SIG-M5 (cell line): ENCODE results near the gene ZNF519.

ENCODE experiments used
- DNase-seq: peaks from one replicate; lab custom pipeline; 2025; lab: John Stamatoyannopoulos, UW

The ZNF519 gene

DNA sequence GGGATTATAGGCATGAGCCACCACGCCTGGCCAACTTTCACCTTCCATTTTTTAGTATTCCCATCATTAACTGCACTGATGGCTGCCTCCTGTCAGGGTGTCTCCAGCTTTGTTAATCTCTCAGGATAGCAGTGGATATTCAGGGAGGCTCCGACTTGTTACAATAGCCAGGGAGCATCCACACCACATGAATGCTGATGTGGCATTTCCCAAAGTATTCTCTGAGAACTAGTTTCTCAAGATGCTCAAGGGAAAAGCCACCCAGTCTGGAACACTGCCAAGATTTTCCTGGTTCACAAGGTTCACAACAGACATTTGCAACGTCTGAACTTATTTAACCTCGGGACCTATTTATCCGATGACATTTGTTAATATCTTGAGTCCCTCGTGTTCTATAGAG lies 33.8 kb downstream of the ZNF519 start:
- no peak for DNase-seq

DNA sequence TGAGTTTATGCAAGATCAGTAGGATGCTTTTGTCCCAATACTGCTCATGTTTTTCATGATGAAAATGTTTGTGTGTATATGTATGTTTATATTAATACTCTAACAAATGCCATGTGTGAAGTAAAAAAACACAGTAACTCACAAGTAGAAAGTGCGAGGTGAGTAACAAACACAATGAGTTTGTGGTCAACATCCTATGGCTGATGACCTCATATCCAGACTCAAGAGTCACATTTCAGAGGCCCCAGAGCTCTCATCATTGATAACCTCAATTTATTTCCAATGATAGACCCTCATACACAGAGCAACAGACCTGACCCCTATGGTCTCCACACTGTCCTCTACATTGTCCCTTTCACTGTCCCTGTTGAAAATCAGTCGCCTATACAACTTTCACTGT lies 34.5 kb downstream of the ZNF519 start:
- no peak for DNase-seq

DNA sequence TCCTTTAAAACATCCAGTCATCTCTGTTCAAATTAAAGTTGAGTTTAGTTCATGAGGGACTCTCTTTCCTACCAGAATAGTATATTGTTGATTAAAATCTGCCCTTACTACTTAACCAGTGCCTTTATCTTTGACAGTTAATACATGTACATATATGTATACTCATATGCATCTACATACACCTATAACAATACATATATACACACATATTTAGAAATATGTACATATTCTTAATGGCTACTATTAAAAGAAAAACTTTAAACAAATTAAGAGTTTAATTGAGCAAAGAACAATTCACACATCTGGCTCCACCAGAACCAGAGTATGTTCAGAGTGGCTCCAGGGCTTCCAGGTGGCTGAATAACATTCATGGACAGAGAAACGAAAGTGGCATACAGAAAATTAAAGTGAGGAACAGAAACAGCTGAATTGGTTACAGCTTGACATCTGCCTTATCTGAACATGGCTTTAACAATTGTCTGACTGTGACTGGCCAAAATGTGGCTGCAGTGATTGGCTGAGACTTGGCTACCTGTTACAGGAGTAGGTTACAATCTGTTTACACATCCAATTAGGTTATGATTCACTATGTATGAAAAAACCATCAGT lies 38.8 kb downstream of the ZNF519 start:
- DNase-seq = no peak

DNA sequence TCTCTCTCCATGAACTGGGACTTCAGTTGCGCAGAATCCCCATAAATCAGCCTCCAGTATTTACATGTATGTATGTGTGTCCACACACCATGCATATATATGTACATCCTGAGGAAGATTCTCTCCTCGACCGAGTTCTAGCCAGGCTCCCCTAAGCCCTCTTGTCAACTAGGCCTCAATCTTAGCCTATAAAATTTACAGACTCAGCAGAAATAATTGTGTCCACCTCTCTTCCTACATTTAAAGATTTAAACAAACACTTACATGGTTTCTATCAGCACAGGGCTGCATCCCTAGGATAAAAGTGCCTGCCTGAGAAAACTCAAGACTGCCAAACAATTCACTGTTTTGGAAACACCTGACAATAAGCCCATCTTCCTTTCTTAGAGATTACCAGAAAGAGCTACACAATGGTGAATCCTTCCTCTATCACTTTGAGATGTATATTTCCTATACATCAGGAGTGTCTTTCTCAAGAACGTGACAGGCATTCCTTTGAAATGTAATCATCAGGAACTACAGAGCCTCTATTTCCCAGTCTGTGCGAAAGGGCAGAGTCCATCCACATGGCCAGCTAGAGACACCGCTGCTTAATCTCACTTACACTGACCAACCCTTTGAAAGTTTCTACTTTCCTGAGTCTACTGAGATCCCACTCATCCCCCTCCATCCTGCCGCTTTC lies 39.5 kb downstream of the ZNF519 start:
- no peak for DNase-seq

DNA sequence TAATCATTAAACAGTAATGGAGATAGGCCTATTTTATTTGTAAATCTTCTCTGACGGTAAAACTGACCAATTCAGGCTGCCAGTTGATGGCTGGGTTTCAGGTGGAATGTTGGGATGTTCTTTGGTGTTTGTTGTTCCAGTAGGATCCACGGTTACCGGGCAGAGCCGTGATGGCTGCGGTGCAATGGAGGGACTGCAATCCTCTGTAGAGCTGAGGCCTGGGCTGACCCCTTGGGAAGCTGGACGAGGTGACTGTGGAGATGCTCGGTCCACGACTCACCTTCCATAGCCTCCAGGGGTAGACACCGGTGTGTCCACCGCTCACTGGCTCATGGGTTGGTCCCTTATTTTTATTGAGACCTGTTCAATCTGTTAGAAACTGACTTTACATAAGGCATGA lies 42.5 kb downstream of the ZNF519 start:
- DNase-seq = no peak

DNA sequence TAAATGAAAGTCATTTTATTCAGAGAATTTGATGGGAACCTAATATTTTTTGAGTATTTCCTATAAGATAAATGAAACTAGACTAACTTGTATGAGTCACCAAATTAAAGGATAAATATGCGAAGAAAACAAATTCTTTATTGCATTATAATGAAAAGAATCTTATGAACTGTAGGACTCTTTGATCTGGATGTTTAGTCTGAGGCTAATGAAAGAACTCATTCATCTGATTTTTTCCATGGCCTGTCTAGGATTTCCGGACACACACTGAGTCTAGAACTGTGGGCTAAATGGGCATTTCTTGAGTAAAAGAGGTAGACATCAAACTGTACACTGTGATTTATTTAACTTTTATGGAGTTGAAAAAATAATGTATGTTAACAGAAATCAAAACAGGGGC lies 43.0 kb downstream of the ZNF519 start:
- DNase-seq = no peak

DNA sequence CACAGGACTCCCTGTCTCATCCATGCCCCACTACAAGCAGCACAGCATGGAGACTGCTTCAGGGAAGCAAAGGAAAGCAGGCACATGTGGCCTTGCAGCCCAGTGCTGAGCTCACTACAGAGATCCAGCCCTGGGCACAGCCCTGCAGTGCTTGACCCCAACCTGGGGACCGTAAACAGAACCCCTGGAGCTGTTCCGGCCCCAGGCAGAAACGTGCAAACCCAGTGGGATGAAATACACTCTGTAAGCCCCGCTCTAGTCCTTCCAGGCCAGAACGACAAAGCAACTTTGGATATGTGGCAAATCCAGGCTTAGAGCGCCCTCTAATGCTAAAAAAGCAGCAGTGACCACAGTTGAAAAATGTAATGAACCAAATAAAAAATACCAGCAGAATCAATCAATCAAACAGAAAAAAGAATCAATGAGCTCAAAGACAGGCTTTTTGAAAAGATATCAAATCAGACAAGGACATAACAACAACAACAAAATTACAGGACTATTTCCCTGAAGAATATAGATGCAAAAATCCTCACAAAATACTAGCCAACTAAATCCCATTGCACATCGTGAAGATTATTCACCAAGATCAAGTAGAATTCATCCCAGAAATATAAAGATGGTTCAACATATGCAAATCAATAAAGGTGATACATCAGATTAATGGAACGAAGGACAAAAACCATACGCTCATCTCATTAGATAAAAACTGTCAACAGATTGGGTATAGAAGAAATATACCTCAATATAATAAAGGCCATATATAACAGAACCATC lies 45.6 kb downstream of the ZNF519 start:
- no peak for DNase-seq

DNA sequence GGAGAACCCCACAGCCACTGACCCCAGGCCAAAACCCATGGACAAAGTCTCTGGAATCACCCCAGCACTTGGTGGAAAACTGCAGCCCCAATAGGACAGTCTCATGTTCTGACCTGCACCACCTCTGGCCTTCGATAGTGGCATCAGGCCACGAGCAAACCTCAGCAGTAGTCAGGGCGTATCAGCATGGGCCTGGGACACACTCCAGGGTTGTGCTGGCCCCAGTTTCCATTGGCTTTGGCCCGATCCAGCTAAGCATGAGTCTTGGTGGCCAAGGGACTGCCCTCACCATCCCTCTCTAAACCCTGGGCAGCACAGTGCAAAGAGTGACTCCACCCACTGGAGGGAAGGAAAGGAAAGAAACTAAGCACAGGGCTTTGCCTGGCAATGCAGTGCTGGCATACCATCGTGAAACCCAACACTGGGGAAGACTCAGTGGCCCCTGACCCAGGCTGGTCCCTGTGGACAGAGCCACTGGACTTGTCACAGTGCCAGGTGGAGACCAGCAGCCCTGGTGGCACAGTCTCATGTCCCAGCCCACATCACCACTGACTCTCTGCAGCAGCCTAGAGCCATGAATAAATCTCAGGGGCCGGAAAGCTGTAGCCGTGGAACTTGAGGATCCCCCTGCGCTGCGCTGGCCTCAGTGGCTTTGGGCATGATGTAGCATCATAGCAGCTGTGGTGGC lies 46.3 kb downstream of the ZNF519 start:
- no peak for DNase-seq

DNA sequence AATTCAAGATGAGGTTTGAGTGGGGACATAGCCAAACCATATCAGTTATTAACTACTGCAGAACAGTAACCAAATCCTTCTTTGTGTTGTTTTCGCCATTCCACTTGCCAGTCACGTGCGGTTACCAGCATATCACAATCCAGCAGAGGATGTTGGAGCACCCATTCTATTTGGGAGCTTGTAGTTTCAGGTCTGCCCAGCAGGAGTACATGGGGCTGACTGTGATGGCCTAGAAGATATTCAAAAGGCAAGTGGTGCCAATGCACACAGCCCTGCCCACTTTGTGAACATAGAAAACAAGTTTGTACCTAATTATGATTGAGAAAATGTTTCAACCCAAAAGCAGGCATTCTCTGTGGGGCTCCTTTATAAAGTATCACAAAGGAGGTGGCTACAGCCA lies 57.0 kb downstream of the ZNF519 start:
- no peak for DNase-seq

DNA sequence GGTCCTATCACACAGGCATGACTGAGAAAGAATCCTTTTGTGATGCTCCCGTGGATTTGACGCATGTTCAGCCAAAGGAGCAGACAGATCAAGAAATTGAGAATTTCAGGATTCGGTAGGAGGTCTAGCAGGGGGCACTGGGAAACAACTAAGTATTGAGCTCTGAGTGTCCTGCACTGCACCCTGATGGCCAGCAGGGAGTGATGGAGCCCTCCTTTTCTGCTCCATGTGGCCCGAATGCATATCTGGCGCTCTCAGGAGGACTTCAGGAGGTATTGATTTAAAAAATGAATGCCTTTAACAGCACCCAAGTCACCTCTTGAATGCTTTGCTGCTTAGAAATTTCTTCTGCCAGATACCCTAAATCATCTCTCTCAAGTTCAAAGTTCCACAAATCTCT lies 58.0 kb downstream of the ZNF519 start:
- DNase-seq = no peak

DNA sequence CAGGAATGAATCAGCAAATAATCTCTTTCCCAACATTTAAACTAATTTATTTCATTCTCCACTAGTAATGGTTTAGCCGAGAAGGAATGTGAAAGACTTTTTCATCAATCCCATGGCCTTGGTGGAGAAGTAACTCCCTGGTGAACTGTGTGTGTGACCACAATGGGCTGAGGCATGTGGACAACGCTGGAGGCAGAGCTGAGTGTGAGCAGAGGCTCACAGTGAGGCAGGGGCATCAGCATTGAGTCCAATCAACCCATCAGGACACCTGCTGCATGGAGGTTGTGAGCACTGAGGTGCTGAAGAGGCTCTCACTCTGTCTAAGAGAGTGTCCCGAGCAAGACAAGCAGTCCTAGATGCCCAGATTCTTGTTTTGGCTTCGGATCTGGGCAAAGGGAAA lies 78.6 kb downstream of the ZNF519 start:
- no peak for DNase-seq
